Measurements from ENCODE around the gene AGPAT2. TPM values are rescaled to one million over a fixed set of nuclear protein-coding genes. Genes with fewer than 3 reads are reported as not detected.

AGPAT2 gene
- total RNA-seq, 1 donor from 2014 or later, result 72.9 TPM

DNA sequence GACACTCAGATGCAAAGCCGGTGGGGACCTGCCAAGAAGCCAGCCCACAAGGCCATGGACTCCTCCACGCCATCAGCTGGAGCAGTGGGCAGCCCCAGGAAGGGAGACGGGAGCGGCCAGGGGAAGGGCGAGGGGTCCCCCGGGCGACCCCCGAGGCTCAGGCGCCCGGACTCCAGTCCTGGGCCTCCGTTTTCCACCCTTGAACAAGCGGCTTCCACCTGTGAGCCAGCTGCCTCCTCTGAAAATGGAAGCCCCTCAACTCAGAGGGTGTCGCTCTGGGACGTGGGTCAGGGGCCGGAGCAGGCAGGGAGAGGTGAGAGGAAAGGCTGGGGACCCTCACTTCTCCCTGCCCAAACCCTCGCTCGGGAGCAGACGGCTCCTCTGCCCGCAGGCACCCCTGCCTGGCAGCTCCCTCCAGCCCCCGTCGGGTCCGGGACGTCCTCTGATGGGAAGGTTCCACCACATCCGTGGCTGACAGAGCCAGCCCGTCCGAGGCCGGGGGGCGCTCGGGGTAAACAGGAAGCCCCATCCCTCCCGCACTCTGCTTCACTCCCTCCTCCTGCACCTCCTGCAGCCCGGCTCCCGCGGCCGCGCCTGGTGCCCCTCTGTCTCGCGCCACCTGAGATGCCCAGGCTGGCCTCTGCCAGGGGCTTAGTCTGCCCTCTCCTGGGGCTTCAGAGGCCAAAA is 28.3 kb downstream of the AGPAT2 start:
- H3K36me3 ChIP-seq (ENCODE audit: control insufficient read depth, insufficient read depth, low read length), result no peaks in the 10 kb centered on the region
- TF ChIP-seq, protein P1, sequence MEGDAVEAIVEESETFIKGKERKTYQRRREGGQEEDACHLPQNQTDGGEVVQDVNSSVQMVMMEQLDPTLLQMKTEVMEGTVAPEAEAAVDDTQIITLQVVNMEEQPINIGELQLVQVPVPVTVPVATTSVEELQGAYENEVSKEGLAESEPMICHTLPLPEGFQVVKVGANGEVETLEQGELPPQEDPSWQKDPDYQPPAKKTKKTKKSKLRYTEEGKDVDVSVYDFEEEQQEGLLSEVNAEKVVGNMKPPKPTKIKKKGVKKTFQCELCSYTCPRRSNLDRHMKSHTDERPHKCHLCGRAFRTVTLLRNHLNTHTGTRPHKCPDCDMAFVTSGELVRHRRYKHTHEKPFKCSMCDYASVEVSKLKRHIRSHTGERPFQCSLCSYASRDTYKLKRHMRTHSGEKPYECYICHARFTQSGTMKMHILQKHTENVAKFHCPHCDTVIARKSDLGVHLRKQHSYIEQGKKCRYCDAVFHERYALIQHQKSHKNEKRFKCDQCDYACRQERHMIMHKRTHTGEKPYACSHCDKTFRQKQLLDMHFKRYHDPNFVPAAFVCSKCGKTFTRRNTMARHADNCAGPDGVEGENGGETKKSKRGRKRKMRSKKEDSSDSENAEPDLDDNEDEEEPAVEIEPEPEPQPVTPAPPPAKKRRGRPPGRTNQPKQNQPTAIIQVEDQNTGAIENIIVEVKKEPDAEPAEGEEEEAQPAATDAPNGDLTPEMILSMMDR (IDR thresholded peaks at IDR 0.05; ENCODE audit: insufficient read depth, low read length, poor library complexity, severe bottlenecking), result no peak
- H3K27me3 ChIP-seq (ENCODE audit: control insufficient read depth, insufficient read depth, low read length), result peaks cover 26% of the 10 kb centered on the region
- no peak overlapping the region for H3K4me3 ChIP-seq (ENCODE audit: low read depth, low read length)
- DNase-seq (ENCODE audit: low read depth), result no peak

DNA sequence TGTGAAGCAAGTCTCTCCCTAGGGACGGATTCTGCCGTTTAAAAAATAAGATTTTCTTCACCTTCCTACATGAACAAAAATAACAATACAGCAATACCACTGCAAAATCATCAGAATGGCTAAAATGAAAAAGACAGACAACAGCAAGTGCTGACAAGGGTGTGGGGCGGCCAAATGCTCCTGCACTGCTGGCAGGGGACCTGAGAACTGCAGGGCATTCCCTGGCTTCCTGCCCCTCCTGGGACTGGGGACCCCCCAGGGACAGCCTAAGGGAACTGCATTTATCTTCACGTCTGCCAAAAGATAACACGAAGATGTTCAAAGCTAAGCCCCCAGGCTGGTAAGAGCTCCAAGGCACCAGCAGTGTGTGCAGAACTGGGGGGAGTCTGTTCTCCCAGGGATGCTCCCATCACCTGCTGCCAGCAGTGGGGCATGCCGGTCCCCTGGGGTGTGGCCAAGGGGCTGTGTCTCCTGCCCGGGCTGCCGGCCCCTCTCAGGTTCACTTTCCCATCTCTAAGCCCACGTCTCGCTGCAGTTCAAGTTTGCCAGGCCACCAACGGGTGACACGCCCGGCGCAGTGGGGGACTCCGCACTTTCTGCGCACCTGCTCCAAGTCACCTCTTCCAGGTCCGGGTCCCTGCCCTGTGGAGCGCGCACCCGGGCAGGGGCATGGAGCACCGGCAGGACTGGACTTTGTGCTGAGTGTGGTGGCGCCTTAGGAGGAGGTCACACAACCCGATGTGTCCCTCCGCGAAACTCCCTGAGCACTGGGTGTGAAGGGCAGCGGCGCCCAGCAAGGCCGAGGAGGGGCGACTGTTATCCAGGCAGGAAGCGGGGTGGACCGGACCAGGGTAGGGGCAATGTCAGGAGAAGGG is 29.0 kb downstream of the AGPAT2 start:
- TF ChIP-seq, protein P1 (IDR thresholded peaks at IDR 0.05; ENCODE audit: insufficient read depth, low read length, poor library complexity, severe bottlenecking), result no peak
- DNase-seq (ENCODE audit: low read depth), result no peak

DNA sequence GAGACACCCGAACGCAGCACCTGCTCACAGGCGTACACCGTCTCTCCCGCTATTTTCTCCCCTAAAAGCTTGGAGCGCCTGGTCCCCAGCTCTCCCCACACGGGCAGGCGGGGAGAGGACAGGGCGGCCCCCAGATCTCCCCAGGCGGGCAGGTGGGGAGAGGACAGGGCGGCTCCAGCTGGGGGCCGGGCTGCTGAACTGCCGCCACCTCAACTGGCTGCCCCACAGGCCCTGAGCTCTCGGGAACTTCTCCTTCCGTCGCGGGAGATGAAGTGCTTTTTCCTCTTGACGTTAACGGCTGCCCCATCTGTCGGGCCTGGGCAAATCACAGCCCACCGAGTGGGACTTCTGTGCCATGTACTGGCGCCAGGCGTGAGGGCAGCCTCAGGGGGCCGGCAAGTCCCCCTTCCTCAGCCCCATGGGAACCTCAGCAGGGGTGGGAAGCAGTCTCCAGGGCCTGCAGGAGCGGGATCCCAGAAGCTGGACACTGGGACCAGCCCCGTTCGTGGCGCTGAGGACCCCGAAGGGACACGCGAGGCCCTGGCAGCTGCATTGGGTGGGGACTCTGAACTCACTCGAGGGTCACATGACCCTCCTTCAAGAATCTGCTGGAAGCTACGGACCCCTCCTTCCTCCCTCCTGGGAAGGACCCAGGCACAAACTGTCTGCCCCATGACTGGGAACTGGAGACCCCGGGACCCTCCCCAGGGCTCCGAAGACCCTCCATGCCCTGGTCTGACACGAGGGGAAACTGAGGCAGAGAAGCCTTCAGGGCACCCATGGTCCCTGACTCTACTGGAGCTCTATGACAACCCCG is 30.3 kb downstream of the AGPAT2 start:
- Histone ChIP-seq H3K27me3 (ENCODE audit: control insufficient read depth, insufficient read depth, low read length) (peaks cover 28% of the 10 kb centered on the region), H3K4me3 (ENCODE audit: low read depth, low read length) (no peak overlapping the region), H3K36me3 (ENCODE audit: control insufficient read depth, insufficient read depth, low read length) (no peaks in the 10 kb centered on the region)
- TF ChIP-seq, protein P1 (IDR thresholded peaks at IDR 0.05; ENCODE audit: insufficient read depth, low read length, poor library complexity, severe bottlenecking), result no peak
- no peak for DNase-seq (ENCODE audit: low read depth)

More for the DNA sequence above, 29.0 kb downstream of the AGPAT2 start:
- Histone ChIP-seq H3K4me3 (ENCODE audit: low read depth, low read length) (no peak overlapping the region), H3K27me3 (ENCODE audit: control insufficient read depth, insufficient read depth, low read length) (peaks cover 27% of the 10 kb centered on the region), H3K36me3 (ENCODE audit: control insufficient read depth, insufficient read depth, low read length) (no peaks in the 10 kb centered on the region)

DNA sequence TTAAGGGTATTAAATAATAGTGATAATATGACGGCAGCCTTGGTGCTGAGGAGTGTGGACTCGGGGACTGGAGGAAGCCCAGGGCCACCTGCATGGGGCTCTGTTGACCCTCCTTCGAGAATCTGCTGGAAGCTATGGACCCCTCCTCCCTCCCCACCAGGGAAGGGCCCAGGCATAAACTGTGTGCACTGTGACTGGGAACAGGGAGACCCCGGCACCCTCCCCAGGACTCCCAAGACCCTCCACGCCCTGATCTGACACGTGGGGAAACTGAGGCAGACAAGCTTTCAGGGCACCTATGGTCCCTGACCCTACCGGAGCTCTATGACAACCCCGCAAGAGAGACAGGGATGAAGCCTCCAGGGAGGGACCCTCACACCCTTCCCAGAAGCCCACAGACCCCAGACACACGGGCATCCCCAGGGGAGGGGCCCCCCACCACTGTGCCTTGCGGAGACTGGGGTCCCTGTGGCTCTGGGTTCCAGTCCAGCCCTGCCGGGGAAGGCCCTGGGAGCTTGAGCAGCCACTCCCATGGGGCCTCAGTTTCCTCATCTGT is 31.0 kb downstream of the AGPAT2 start:
- peaks cover 28% of the 10 kb centered on the region for H3K27me3 ChIP-seq (ENCODE audit: control insufficient read depth, insufficient read depth, low read length)
- DNase-seq (ENCODE audit: low read depth), result no peak
- TF ChIP-seq, protein P1 (IDR thresholded peaks at IDR 0.05; ENCODE audit: insufficient read depth, low read length, poor library complexity, severe bottlenecking), result no peak
- H3K36me3 ChIP-seq (ENCODE audit: control insufficient read depth, insufficient read depth, low read length), result no peaks in the 10 kb centered on the region
- no peak overlapping the region for H3K4me3 ChIP-seq (ENCODE audit: low read depth, low read length)

DNA sequence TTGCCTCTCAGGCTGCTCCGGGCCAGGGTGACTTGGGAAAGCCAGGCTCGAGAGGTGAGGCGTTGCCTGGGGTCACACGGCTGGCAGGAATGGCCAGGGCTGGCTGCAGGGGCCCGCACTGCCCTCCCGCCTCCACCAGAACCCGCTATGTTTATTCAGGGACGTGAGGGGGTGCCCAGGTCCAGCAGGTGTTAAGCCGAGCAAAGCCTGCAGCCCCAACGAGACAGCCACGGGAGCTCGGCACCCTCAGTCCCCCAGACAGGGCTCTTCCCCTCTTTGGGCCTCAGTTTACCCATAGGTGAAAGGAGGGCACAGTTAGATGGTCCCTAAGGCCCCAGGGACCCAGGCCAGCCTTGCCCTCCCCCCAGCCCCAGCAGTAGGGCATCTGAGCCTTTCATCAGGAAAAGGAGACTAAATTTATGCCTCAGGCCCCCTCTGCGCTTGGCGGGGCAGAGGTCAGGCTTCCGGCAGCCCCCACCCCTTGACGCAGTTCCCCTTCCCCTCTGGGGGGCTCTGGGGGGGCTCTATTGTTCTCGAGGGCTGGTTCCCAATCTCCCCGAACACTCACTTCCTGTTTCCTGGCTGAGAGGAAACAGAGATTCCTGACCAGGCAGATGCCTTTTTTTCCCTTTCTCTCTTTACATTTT is 31.6 kb downstream of the AGPAT2 start:
- TF ChIP-seq, protein P1 (IDR thresholded peaks at IDR 0.05; ENCODE audit: insufficient read depth, low read length, poor library complexity, severe bottlenecking), result no peak
- Histone ChIP-seq H3K36me3 (ENCODE audit: control insufficient read depth, insufficient read depth, low read length) (no peaks in the 10 kb centered on the region), H3K4me3 (ENCODE audit: low read depth, low read length) (no peak overlapping the region), H3K27me3 (ENCODE audit: control insufficient read depth, insufficient read depth, low read length) (peaks cover 28% of the 10 kb centered on the region)
- DNase-seq (ENCODE audit: low read depth), result no peak
